ENCODE results near the gene CRADD.
A peak's percentile ranks its signal among the peaks of the same experiment; 100 is the strongest.
"Not testable (repeated sequence)": the region's sequence is repeated elsewhere in the genome, so short reads cannot be mapped to it uniquely, and the experiment has no call there.

The CRADD gene

DNA sequence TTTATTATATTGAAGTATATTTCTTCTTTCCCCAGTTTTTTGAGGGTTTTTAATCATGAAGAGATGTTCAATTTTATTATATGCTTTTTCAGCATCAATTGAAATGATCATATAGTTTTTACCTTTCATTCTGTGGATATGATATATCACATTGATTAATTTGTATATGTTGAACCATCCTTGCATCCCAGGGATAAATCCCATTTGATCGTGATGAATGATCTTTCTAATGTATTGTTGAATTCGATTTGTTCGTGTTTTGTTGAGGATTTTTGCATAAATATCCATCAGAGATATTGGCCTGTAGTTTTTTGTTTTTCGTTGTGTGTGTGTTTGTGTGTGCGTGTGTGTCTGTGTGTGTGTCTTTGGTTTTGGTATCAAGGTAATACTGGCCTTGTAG lies 196.4 kb downstream of the CRADD start:
- no peak overlapping the region for H3K4me3 ChIP-seq (ENCODE audit: low read length)
- DNase-seq (ENCODE audit: low read depth, low spot score): no peak

DNA sequence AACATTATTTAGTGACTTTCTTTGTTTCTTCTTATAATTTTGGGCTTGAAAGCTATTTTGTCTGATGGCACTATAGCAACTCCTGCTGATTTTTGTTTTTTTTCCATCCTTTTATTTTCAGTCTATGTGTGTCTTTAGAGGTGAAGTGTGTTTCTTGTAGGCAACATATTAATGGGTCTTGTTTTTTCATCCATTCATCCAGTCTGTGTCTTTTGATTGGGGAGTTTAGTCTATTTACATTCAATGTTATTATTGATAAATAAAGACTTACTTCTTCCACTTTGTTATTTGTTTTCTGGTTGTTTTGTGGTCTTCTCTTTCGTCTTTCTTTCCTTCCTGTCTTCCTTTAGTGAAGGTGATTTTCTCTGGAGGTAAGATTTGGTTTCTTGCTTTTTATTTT lies 198.0 kb downstream of the CRADD start:
- DNase-seq (ENCODE audit: low read depth, low spot score): no peak

GRCh38 chr12:93876360-93876759 lies 199.2 kb downstream of the CRADD start:
- H3K4me3 ChIP-seq (ENCODE audit: low read length): no peak overlapping the region

More for the DNA sequence above, 198.0 kb downstream of the CRADD start:
- H3K4me3 ChIP-seq (ENCODE audit: low read length): no peak overlapping the region

DNA sequence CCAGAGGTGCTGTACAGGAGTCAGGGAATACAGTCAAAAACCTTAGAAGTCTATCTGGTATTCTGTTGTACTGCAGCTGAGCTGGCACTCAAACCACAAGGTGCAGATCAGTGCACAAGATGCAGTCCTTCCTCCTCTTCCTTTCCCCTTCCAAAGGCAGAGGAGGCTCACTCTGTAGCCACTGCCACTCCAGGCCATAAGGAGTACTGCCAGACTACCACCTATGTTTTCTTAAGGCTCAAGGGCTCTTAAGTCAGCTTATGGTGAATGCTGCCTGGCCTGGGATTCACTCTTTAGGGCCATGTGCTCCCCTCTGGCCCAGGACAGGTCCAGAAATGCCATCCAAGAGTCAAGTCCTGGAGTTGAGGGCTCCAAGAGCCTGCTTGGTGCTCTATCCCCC lies 200.3 kb downstream of the CRADD start:
- no peak overlapping the region for H3K4me3 ChIP-seq (ENCODE audit: low read length)

More at GRCh38 chr12:93876360-93876759, 199.2 kb downstream of the CRADD start:
- DNase-seq (ENCODE audit: low read depth, low spot score): no peak

DNA sequence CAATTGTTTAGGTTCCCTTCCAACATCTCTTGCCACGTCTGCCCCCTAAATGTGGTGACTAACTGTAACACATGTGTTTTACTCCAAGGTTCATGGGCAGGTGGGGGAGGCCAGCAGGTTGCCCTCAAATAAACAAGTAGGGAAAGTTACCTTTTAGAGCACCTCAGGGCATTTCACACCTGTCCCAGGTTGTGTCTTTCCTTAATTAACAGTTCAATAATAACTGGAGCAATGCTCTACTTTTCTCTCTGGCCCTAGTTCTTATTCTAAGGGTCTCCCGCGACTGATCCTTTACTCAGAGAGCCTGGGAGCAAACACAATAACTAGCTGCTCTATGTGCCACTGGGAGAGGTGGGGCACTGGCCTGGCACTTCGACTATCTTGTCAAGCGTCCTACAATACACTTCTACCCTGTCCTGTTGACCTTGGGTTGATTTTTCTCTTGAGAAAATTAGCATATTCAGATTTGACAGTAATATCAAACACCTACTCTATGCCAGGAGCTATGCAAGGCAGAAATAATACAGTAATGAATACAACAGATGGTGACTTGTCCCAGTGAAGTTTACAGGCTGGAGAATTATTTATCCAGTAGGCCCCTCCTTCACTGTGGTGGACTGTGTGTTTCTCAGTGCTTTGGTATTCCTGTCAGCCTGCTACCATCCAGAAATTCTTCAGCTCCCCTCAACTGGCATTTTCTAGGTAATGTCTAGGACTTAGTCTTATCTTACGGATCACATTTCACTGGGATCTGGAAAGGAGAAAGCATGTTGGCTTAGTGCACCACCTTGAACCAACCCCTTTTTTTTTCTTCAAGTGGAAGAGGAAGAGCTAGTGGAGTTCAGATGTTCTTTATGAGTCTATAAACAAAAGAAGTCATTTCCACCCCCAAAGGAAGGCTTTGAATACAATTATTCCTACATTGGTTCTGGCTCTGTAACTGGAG lies 202.6 kb downstream of the CRADD start:
- no peak overlapping the region for H3K4me3 ChIP-seq (ENCODE audit: low read length)
- no peak for DNase-seq (ENCODE audit: low read depth, low spot score)

More for the DNA sequence above, 200.3 kb downstream of the CRADD start:
- no peak for DNase-seq (ENCODE audit: low read depth, low spot score)

- peak; percentile 15 for DNase-seq (ENCODE audit: low read depth, low spot score)
- no peak overlapping the region for H3K4me3 ChIP-seq (ENCODE audit: low read length)
Measured at GRCh38 chr12:93880853-93881522, 203.8 kb downstream of the CRADD start.

DNA sequence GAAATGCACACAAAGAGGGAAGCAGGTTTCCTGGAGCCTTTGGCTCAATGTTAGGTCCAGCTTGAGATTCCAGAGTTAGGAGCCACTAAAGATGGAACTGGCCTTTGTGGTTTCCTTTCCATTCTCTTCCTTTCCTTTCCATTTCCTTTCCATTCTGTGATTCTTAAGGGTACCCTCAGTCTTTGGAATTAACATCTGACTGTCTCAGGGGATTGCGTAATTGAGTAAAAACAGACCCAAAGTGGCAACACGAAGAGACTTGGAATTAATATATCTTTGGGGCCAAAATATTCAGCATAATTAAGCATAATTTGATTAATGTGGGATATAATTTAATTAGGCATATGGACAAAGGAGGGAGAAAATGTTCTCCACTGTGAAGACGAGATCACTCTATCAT lies 205.6 kb downstream of the CRADD start:
- no peak for DNase-seq (ENCODE audit: low read depth, low spot score)
- no peak overlapping the region for H3K4me3 ChIP-seq (ENCODE audit: low read length)

DNA sequence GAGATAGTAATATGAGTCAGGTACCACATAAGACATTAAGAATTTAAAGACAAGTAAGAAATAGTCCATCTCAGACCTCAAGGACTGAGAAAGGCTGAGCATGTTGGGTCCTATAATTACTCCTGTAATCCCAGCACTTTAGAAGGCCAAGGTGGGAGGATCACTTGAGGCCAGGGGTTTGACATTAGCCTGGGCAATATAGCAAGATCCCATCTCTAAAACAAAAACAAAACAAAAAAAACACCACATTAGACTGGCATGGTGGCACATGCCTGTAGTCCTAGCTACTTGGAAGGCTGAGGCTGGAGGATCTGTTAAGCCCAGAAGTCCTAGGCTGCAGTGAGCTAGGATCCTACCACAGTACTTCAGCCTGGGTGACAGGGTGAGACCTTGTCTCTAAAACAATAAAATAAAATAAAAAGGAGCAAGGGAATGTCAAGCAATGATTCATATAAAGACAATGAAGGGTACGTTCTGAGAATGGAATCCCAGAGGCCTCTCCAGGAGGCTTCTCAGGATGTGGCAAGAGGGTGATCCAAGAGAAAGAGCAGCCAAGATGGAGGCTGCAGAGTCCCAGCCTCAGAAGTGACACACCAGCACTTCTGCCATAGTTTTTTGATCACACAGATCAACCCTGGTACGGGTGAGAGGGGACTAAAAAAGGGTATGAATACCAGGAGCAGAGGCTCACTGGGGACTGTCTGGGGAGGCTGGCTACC lies 206.4 kb downstream of the CRADD start:
- DNase-seq (ENCODE audit: low read depth, low spot score): no peak

GRCh38 chr12:93884794-93885460 lies 207.8 kb downstream of the CRADD start:
- no peak overlapping the region for H3K4me3 ChIP-seq (ENCODE audit: low read length)
- no peak for DNase-seq (ENCODE audit: low read depth, low spot score)

More for the DNA sequence above, 206.4 kb downstream of the CRADD start:
- no peak overlapping the region for H3K4me3 ChIP-seq (ENCODE audit: low read length)

- not testable (repeated sequence) for DNase-seq (ENCODE audit: low read depth, low spot score); H3K4me3 ChIP-seq (ENCODE audit: low read length)
Measured at GRCh38 chr12:93885973-93886532, 208.9 kb downstream of the CRADD start.

DNA sequence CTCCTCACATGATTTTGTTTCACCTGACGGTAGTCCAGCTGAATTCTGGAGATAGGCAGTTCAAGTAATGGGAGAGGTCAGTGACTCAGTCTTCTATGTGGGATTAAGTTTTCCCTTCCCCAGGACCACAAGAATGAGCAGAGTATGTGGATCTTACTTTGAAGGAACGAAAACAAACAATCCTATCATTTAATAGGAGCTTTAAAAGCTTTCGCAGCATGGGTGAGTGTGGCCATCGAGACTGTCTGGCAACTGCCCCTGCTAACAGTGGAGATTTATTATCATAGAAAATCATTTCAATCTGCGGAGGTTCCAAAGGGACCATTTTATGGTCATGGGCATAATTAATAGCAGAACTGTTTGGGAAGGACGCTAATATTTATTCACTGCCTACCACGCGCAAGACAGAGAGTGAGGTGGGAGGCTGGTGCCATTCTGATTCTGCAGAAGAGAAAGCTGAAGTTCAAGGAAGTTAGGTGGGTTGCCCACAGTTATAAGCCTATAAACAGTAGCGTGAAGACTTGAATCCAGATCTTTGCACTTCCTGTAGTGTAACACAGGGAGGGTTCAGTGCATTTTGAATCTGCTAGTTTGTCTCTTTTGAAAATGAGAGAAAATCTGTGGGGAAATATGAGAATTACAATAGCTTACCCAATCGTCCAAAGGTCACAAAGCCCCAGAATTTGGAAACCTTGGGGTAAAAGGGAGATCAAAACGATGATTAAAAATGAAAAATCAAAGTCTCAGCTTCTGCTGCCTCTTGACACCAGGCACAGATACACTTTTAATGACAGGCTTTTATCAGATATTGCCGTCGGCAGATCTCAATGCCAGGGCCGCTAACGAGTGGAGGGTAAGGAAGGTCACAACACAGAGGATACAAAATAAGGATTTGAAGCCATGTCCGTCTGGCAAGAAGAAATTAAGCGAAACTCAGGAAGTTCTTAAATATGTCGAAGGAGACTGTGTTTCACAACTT lies 209.6 kb downstream of the CRADD start:
- no peak overlapping the region for H3K4me3 ChIP-seq (ENCODE audit: low read length)
- DNase-seq (ENCODE audit: low read depth, low spot score): no peak

DNA sequence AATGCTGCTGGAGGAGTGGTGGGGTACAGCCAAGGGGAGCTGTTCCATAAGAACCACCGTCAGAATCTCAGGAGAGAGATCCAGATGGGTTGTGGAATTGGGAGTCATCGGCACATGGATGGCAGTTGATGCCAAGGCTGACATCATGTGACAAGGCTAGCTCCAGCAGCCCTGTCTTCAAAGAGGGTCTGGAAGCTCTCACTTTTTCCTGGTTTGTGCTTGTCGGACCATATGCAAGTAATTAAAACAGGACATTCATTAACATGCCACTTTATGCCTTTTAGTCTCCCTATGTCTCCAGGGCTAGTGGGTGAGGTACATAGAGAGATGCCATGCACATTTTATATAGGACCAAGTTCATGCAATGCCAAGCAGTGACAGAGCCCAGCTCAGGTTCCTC lies 211.8 kb downstream of the CRADD start:
- DNase-seq (ENCODE audit: low read depth, low spot score): no peak
- no peak overlapping the region for H3K4me3 ChIP-seq (ENCODE audit: low read length)

DNA sequence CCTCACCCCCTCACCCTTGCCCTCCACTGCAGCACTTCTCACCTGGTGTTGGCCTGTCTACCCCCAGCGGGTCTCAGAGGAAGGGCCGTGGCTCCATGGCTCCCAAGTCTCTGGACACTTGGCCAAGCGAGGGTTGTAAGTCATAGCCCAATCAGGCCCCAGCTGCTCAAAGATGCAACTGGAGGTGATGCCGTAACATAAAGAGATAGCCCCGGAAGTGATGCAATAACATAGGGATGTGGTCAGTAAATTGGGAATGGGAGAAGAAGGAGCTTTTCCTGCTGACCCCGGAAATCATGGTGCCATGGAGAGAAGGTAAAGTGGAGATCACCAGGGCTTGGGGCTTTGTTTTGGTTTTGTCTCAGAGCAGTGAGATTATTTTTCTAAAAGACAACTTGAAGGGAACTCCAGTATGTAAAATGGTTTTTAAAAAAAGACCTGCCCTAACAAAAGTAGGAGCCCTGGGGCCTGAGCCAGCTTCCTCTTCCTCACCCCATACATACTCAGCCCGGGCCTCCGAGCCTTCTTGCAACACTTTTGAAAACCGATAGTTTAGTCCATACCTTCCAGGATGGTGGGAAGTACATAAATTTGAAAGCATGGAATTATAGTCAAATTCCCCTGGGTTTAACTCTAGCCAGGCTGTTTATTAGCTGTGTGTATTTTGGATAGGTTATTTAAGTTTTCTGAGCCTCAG lies 212.5 kb downstream of the CRADD start:
- H3K4me3 ChIP-seq (ENCODE audit: low read length): no peak overlapping the region
- DNase-seq (ENCODE audit: low read depth, low spot score): no peak

DNA sequence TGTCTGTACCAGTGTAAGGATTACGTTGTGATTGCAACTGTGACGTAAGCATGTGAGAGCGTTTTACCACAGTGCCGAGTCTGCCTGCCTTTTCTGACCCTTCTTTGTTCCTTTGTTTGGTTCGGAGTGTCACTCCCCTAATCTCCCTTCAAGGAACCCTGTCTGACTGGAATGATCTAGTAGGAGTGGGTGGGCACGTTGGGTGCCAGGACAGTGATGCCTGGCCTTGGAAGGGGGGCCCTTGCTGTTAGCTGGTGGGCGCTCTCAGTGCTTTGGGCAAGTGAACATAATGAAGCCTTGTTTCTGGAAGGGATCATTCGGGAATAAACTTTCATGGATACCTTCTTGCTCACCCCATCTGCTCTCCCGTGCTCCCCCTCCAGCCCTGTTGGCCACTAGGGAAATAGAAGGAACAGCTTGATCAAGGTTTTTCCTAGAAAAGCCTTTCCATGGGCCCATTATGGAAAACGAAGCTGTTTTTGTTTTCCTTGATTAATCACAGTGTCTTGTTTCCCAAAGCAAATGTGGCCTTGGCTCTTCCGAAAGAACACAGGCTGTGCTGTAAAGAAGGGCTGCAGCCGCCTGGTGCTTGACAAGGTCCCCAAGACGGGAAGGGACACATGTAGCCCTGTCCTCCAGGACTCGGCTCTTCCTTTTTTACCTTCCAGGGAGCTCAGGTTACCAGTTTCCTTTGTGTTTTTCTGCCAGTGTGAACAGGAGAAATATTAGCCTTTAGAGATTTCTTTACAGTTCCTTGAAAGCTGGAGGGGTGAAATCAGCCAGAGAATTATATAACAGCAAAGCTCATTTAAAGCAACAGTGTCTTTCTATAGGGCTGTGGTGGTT lies 215.5 kb downstream of the CRADD start:
- no peak overlapping the region for H3K4me3 ChIP-seq (ENCODE audit: low read length)
- no peak for DNase-seq (ENCODE audit: low read depth, low spot score)

DNA sequence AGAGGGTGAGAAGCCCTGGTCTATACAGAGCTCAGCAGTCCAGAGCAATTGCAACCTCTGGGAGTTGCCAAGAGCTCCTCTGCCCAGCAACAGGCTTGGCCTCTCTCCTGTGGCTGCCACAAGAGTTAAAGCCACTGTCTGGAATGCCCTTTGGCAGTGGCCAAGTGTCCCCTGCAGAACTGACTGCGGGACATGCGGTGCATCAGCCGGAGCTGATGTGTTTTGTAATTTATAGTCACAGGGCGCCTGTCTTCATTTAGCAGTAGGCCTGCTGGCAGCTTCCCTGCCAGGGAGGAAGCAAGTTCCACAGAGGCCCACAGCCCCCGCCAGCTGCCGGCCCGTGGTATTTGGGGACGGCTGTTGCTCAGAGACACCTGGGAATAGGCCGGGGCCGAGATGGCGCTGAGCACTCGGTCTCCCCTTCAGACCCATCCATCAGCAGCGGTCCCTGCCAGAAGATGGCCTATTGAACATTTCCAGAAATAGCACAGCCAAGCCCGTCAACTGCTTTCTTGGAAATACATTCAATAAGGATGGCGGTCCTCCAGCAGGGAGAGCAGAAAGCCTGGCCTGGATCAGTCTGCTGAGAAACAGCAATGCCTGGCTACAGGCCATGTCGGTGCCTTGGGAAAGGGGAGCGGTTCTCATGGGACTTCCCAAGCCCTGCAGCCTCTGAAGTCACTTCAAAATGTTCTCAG lies 217.4 kb downstream of the CRADD start:
- no peak overlapping the region for H3K4me3 ChIP-seq (ENCODE audit: low read length)
- no peak for DNase-seq (ENCODE audit: low read depth, low spot score)

GRCh38 chr12:93895089-93895445 lies 217.9 kb downstream of the CRADD start:
- no peak overlapping the region for H3K4me3 ChIP-seq (ENCODE audit: low read length)
- DNase-seq (ENCODE audit: low read depth, low spot score): no peak

Data from Jurkat, Clone E6-1 (cell line).